ENCODE results near the gene MFGE8. TPM values are rescaled to one million over a fixed set of nuclear protein-coding genes. Genes with fewer than 3 reads are reported as not detected.

The MFGE8 gene
- total RNA-seq, 4 donors from 2014 or later: 51.8 to 156 (median 78.3) TPM

- no peaks in the 10 kb centered on the region for H3K27me3 ChIP-seq
- H3K4me1 ChIP-seq: no peaks in the 10 kb centered on the region
- TF ChIP-seq POLR2A (IDR thresholded peaks at IDR 0.05): no peak
- no peak for TF ChIP-seq CTCF (IDR thresholded peaks at IDR 0.05)
- no peak overlapping the region for H3K27ac ChIP-seq
- no peaks in the 10 kb centered on the region for H3K36me3 ChIP-seq
- H3K9me3 ChIP-seq: no peaks in the 10 kb centered on the region
- no peak for DNase-seq
- H3K4me3 ChIP-seq: no peak overlapping the region
These were observed 40.5 kb downstream of the MFGE8 start for GRCh38 chr15:88872706-88873105.

- H3K27ac ChIP-seq: no peak overlapping the region
- H3K36me3 ChIP-seq: no peaks in the 10 kb centered on the region
- H3K27me3 ChIP-seq: no peaks in the 10 kb centered on the region
- no peak for DNase-seq
- no peak overlapping the region for H3K4me3 ChIP-seq
- H3K4me1 ChIP-seq: no peaks in the 10 kb centered on the region
- TF ChIP-seq POLR2A (IDR thresholded peaks at IDR 0.05) (no peak), CTCF (IDR thresholded peaks at IDR 0.05) (no peak)
- no peaks in the 10 kb centered on the region for H3K9me3 ChIP-seq
These were observed 41.1 kb downstream of the MFGE8 start for GRCh38 chr15:88872106-88872505.

GRCh38 chr15:88871313-88871712 lies 41.9 kb downstream of the MFGE8 start:
- Histone ChIP-seq H3K27ac (no peak overlapping the region), H3K27me3 (no peaks in the 10 kb centered on the region), H3K4me3 (no peak overlapping the region), H3K4me1 (no peaks in the 10 kb centered on the region), H3K36me3 (no peaks in the 10 kb centered on the region), H3K9me3 (no peaks in the 10 kb centered on the region)
- no peak for DNase-seq
- TF ChIP-seq CTCF (IDR thresholded peaks at IDR 0.05) (no peak), POLR2A (IDR thresholded peaks at IDR 0.05) (no peak)

- no peak overlapping the region for H3K27ac ChIP-seq
- no peaks in the 10 kb centered on the region for H3K4me1 ChIP-seq
- TF ChIP-seq POLR2A (IDR thresholded peaks at IDR 0.05) (no peak), CTCF (IDR thresholded peaks at IDR 0.05) (no peak)
- no peaks in the 10 kb centered on the region for H3K9me3 ChIP-seq
- no peak for DNase-seq
- H3K4me3 ChIP-seq: no peak overlapping the region
- H3K27me3 ChIP-seq: no peaks in the 10 kb centered on the region
- H3K36me3 ChIP-seq: no peaks in the 10 kb centered on the region
These were observed 46.8 kb downstream of the MFGE8 start for GRCh38 chr15:88866295-88866881.

GRCh38 chr15:88865498-88866099 lies 47.6 kb downstream of the MFGE8 start:
- Histone ChIP-seq H3K36me3 (no peaks in the 10 kb centered on the region), H3K27ac (no peak overlapping the region), H3K9me3 (no peaks in the 10 kb centered on the region), H3K27me3 (no peaks in the 10 kb centered on the region), H3K4me3 (no peak overlapping the region), H3K4me1 (no peaks in the 10 kb centered on the region)
- TF ChIP-seq CTCF (IDR thresholded peaks at IDR 0.05) (no peak), POLR2A (IDR thresholded peaks at IDR 0.05) (no peak)
- DNase-seq: no peak

All from Peyer's patch (tissue), 4 donors.